Erythroblast (primary cell): ENCODE results near the gene VPS37D.

Source experiments
- GATA1 ChIP-seq: IDR thresholded peaks from 2 replicates; pipeline ENCODE4 v1.6.1; 2011; ENCODE audit warnings: low read depth, mild to moderate bottlenecking, control low read depth, low read length, moderate library complexity
- POLR2A ChIP-seq: IDR thresholded peaks from 2 replicates; pipeline ENCODE4 v1.6.1; 2011; ENCODE audit warnings: mild to moderate bottlenecking, low read length

GRCh38 chr7:73706126-73707044 is 38.8 kb downstream of the VPS37D start:
- TF ChIP-seq POLR2A = no peak
- no peak for TF ChIP-seq GATA1
